HL-60 (cell line): ENCODE data around the gene PRRG1.
"Not testable (repeated sequence)": the region's sequence is repeated elsewhere in the genome, so short reads cannot be mapped to it uniquely, and the experiment has no call there.

Source experiments
- DNase-seq, 2 experiments: peaks; one replicate each; pipeline ENCODE4 v3.0.0-alpha.2; 2010 to 2020; ENCODE audit warnings: low read depth in 1 of 2, low spot score in 1 of 2
- H3K27ac ChIP-seq: fragments of 250-450 bp; sonication (Bioruptor Pico); replicated peaks from 2 replicates; pipeline ENCODE4 v1.5.1; 2020; ENCODE audit warnings: mild to moderate bottlenecking, moderate library complexity
- H3K27me3 ChIP-seq: fragments of 250-450 bp; sonication (Bioruptor Pico); 2 replicates; pipeline ENCODE4 v1.5.1; 2021; ENCODE audit warnings: mild to moderate bottlenecking, moderate library complexity; ENCODE audit not compliant: insufficient read depth, poor library complexity, severe bottlenecking
- H3K4me3 ChIP-seq: replicated peaks from 2 replicates; pipeline ENCODE4 v1.5.1; 2011; ENCODE audit warnings: mild to moderate bottlenecking, control low read depth, low read length; ENCODE audit not compliant: insufficient read depth
- GABPA ChIP-seq: IDR thresholded peaks from 2 replicates; pipeline ENCODE4 v1.6.1; 2012; ENCODE audit warnings: low read depth
- POLR2AphosphoS5 ChIP-seq: IDR thresholded peaks from 2 replicates; pipeline ENCODE4 v1.6.1; 2012; ENCODE audit warnings: low read depth
- SPI1 ChIP-seq: IDR thresholded peaks from 2 replicates; pipeline ENCODE4 v1.6.1; 2012; ENCODE audit warnings: low read depth, mild to moderate bottlenecking, borderline replicate concordance
- TF ChIP-seq, protein P1 (sequence below): IDR thresholded peaks from one replicate; pipeline ENCODE4 v1.5.1; 2011; ENCODE audit warnings: low read length, control low read depth, inconsistent platforms; ENCODE audit not compliant: insufficient read depth
- TF ChIP-seq, protein P2 (sequence below): IDR thresholded peaks from 2 replicates; pipeline ENCODE4 v1.6.1; 2012; ENCODE audit warnings: low read depth; ENCODE audit not compliant: insufficient replicate concordance

PRRG1 gene

GRCh38 chrX:37420756-37421155 lies 71.6 kb downstream of the PRRG1 start:
- TF ChIP-seq POLR2AphosphoS5 (no peak), SPI1 (no peak), GABPA (no peak)
- TF ChIP-seq, protein P1, sequence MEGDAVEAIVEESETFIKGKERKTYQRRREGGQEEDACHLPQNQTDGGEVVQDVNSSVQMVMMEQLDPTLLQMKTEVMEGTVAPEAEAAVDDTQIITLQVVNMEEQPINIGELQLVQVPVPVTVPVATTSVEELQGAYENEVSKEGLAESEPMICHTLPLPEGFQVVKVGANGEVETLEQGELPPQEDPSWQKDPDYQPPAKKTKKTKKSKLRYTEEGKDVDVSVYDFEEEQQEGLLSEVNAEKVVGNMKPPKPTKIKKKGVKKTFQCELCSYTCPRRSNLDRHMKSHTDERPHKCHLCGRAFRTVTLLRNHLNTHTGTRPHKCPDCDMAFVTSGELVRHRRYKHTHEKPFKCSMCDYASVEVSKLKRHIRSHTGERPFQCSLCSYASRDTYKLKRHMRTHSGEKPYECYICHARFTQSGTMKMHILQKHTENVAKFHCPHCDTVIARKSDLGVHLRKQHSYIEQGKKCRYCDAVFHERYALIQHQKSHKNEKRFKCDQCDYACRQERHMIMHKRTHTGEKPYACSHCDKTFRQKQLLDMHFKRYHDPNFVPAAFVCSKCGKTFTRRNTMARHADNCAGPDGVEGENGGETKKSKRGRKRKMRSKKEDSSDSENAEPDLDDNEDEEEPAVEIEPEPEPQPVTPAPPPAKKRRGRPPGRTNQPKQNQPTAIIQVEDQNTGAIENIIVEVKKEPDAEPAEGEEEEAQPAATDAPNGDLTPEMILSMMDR, result no peak
- TF ChIP-seq, protein P2, sequence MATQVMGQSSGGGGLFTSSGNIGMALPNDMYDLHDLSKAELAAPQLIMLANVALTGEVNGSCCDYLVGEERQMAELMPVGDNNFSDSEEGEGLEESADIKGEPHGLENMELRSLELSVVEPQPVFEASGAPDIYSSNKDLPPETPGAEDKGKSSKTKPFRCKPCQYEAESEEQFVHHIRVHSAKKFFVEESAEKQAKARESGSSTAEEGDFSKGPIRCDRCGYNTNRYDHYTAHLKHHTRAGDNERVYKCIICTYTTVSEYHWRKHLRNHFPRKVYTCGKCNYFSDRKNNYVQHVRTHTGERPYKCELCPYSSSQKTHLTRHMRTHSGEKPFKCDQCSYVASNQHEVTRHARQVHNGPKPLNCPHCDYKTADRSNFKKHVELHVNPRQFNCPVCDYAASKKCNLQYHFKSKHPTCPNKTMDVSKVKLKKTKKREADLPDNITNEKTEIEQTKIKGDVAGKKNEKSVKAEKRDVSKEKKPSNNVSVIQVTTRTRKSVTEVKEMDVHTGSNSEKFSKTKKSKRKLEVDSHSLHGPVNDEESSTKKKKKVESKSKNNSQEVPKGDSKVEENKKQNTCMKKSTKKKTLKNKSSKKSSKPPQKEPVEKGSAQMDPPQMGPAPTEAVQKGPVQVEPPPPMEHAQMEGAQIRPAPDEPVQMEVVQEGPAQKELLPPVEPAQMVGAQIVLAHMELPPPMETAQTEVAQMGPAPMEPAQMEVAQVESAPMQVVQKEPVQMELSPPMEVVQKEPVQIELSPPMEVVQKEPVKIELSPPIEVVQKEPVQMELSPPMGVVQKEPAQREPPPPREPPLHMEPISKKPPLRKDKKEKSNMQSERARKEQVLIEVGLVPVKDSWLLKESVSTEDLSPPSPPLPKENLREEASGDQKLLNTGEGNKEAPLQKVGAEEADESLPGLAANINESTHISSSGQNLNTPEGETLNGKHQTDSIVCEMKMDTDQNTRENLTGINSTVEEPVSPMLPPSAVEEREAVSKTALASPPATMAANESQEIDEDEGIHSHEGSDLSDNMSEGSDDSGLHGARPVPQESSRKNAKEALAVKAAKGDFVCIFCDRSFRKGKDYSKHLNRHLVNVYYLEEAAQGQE, result no peak
- Histone ChIP-seq H3K27ac (no peak overlapping the region), H3K27me3 (no peaks in the 10 kb centered on the region), H3K4me3 (no peak overlapping the region)
- DNase-seq, result no peak

- no peak for DNase-seq
- Histone ChIP-seq H3K27ac (no peak overlapping the region), H3K27me3 (no peaks in the 10 kb centered on the region), H3K4me3 (no peak overlapping the region)
- no peak for TF ChIP-seq POLR2AphosphoS5
- TF ChIP-seq GABPA, result no peak
- TF ChIP-seq, protein P2, result no peak
- TF ChIP-seq, protein P1, result no peak
- no peak for TF ChIP-seq SPI1
Observed at GRCh38 chrX:37424000-37424429, 74.9 kb downstream of the PRRG1 start.

DNA sequence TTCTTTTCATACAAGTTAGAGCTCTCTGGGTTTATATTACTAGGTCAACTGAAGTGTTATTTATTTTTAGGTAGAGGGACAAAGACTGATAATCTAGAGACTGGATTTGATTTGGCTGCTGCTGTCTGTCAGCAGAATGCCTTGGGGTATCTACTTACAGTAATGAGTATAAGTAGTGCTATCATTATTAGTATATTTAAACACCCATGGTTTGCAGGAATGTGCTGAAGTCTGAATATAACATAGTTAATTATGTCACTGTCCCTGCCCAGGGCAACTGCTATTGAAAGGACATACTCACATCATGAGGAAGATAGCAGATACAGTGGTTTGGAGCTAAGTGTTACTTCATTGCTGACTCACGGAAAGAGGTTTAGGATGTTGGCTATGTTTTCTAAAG lies 76.2 kb downstream of the PRRG1 start:
- Histone ChIP-seq H3K4me3 (no peak overlapping the region), H3K27me3 (no peaks in the 10 kb centered on the region), H3K27ac (no peak overlapping the region)
- no peak for DNase-seq
- TF ChIP-seq GABPA, result no peak
- TF ChIP-seq, protein P1, result no peak
- TF ChIP-seq, protein P2, result no peak
- TF ChIP-seq POLR2AphosphoS5, result no peak
- no peak for TF ChIP-seq SPI1

- H3K4me3 ChIP-seq, H3K27me3 ChIP-seq, H3K27ac ChIP-seq, DNase-seq: not testable (repeated sequence)
Observed at GRCh38 chrX:37428962-37429361, 79.8 kb downstream of the PRRG1 start.
